Posterior cingulate gyrus (tissue), 11 donors: Measurements from ENCODE around the gene CIB2.

ENCODE experiments used
- DNase-seq, 10 donors: peaks; one replicate each; pipeline versions ENCODE4 v3.0.0 to v3.0.0-alpha.2; 2020 to 2021; ENCODE audit warnings: mixed read lengths in 3 of 10
- intact Hi-C: fragments of 100-400 bp; cut with DNase I; formaldehyde crosslinking; loops from one replicate; pipeline ENCODE4 v1.15.1; 2023

The CIB2 gene

GRCh38 chr15:78073046-78073787, 58.0 kb downstream of the CIB2 start:
- intact Hi-C loops, result loop anchor here (10.0 kb wide), 1 partner anchor 68 kb away; no protein-coding TSS in a partner anchor
- DNase-seq, result no peak

- intact Hi-C loops, result loop anchor here (10.0 kb wide), 1 partner anchor 67 kb away; no protein-coding TSS in a partner anchor
- no peak for DNase-seq
Observed at GRCh38 chr15:78072080-78072892, 59.0 kb downstream of the CIB2 start.

GRCh38 chr15:78071383-78071782, 59.9 kb downstream of the CIB2 start:
- DNase-seq, result no peak
- intact Hi-C loops, result loop anchor here (10.0 kb wide), 1 partner anchor 67 kb away; no protein-coding TSS in a partner anchor

- DNase-seq, result no peak
- intact Hi-C loops, result loop anchor here (10.0 kb wide), 1 partner anchor 65 kb away; no protein-coding TSS in a partner anchor
Observed at GRCh38 chr15:78070049-78070700, 61.1 kb downstream of the CIB2 start.

- intact Hi-C loops, result loop anchor here (10.0 kb wide), 1 partner anchor 65 kb away; no protein-coding TSS in a partner anchor
- peak in 1 of 10 donors; percentile 53 for DNase-seq
Observed at GRCh38 chr15:78069462-78070029, 61.7 kb downstream of the CIB2 start.

- DNase-seq, result no peak
- intact Hi-C loops, result no loop called here
Observed at GRCh38 chr15:78069052-78069414, 62.2 kb downstream of the CIB2 start.

GRCh38 chr15:78067328-78068228, 63.7 kb downstream of the CIB2 start:
- DNase-seq, result no peak
- intact Hi-C loops, result no loop called here

- no peak for DNase-seq
- intact Hi-C loops, result no loop called here
Observed at GRCh38 chr15:78065973-78066946, 65.0 kb downstream of the CIB2 start.

GRCh38 chr15:78065284-78065872, 65.9 kb downstream of the CIB2 start:
- peak in 3 of 10 donors; percentile 22 to 52 (median 28) for DNase-seq
- intact Hi-C loops, result no loop called here

GRCh38 chr15:78064544-78064943, 66.7 kb downstream of the CIB2 start:
- no peak for DNase-seq
- intact Hi-C loops, result no loop called here

- intact Hi-C loops, result no loop called here
Observed at GRCh38 chr15:78063970-78064385, 67.3 kb downstream of the CIB2 start.

GRCh38 chr15:78063217-78063616, 68.0 kb downstream of the CIB2 start:
- DNase-seq, result no peak
- intact Hi-C loops, result no loop called here

More at GRCh38 chr15:78063970-78064385, 67.3 kb downstream of the CIB2 start:
- no peak for DNase-seq

- intact Hi-C loops, result no loop called here
- no peak for DNase-seq
Observed at GRCh38 chr15:78061963-78062427, 69.2 kb downstream of the CIB2 start.

GRCh38 chr15:78060232-78060631, 71.0 kb downstream of the CIB2 start:
- no peak for DNase-seq
- intact Hi-C loops, result no loop called here

GRCh38 chr15:78059110-78059839, 72.0 kb downstream of the CIB2 start:
- intact Hi-C loops, result no loop called here
- peak in 1 of 10 donors; percentile 47 for DNase-seq

GRCh38 chr15:78058401-78058935, 72.8 kb downstream of the CIB2 start:
- DNase-seq, result peak in 1 of 10 donors; percentile 57
- intact Hi-C loops, result no loop called here

- intact Hi-C loops, result no loop called here
- DNase-seq, result no peak
Observed at GRCh38 chr15:78057803-78058202, 73.4 kb downstream of the CIB2 start.
